ENCODE measurements around the gene DAB2IP.

- no peak for TF ChIP-seq CTCF (IDR thresholded peaks at IDR 0.05)
- no peak for TF ChIP-seq POLR2AphosphoS5 (IDR thresholded peaks at IDR 0.05)
- no peak for TF ChIP-seq POLR2A (IDR thresholded peaks at IDR 0.05)
- TF ChIP-seq EP300 (IDR thresholded peaks at IDR 0.05) = no peak
Observed at GRCh38 chr9:121693388-121693670, 41.9 kb downstream of the DAB2IP start.

Data from upper lobe of left lung (tissue), 4 donors.